Stimulated activated naive B cell treated with anti-CD40 and anti-IgM and Interleukin-4, amounts not matched to agents 10 μg/mL and 1 μg/mL and 100 μg/mL, for 72 hours (primary cell): ENCODE results near the gene PRR15.

Experiments
- ATAC-seq, 2 donors: fragments of 150-1000 bp; cut with Tn5 transposase; replicated peaks; 2 replicates each; pipeline ENCODE4 v1.10.0; 2021; ENCODE audit warnings: moderate library complexity in 1 of 2
- DNase-seq: peaks from one replicate; pipeline ENCODE4 v3.0.0; 2021
- H3K27ac Mint-ChIP-seq: one replicate; pipeline ENCODE4 v1.8.0; 2022; ENCODE audit warnings: mild to moderate bottlenecking, mixed read lengths
- H3K27me3 Mint-ChIP-seq, 2 donors: one replicate each; pipeline ENCODE4 v1.8.0; 2022; ENCODE audit warnings: mixed read lengths in 2 of 2
- H3K36me3 Mint-ChIP-seq, 2 donors: one replicate each; pipeline ENCODE4 v1.8.0; 2022; ENCODE audit warnings: mixed read lengths in 2 of 2, mild to moderate bottlenecking in 1 of 2
- H3K4me1 Mint-ChIP-seq, 2 donors: one replicate each; pipeline ENCODE4 v1.8.0; 2022; ENCODE audit warnings: mixed read lengths in 2 of 2, mild to moderate bottlenecking in 1 of 2
- H3K4me3 Mint-ChIP-seq, 2 donors: one replicate each; pipeline ENCODE4 v1.8.0; 2022; ENCODE audit warnings: mild to moderate bottlenecking in 2 of 2, mixed read lengths in 2 of 2, moderate library complexity in 1 of 2
- H3K9me3 Mint-ChIP-seq, 2 donors: one replicate each; pipeline ENCODE4 v1.8.0; 2022; ENCODE audit warnings: mixed read lengths in 2 of 2, mild to moderate bottlenecking in 1 of 2

PRR15 gene

GRCh38 chr7:29609162-29610037 lies 45.8 kb downstream of the PRR15 start:
- no peak for DNase-seq
- peaks cover 2 to 7% of the 10 kb centered on the region in 2 donors for H3K9me3 Mint-ChIP-seq
- H3K36me3 Mint-ChIP-seq: no peaks in the 10 kb centered on the region
- no peaks in the 10 kb centered on the region for H3K4me1 Mint-ChIP-seq
- no peak overlapping the region for H3K4me3 Mint-ChIP-seq
- no peak overlapping the region for H3K27ac Mint-ChIP-seq
- H3K27me3 Mint-ChIP-seq: peaks cover 3 to 10% of the 10 kb centered on the region in 2 donors
- ATAC-seq: no peak

GRCh38 chr7:29610086-29610485 lies 46.5 kb downstream of the PRR15 start:
- no peaks in the 10 kb centered on the region for H3K36me3 Mint-ChIP-seq
- peaks cover 3 to 8% of the 10 kb centered on the region in 2 donors for H3K9me3 Mint-ChIP-seq
- H3K4me3 Mint-ChIP-seq: no peak overlapping the region
- no peaks in the 10 kb centered on the region for H3K4me1 Mint-ChIP-seq
- ATAC-seq (no peak), DNase-seq (no peak)
- peaks cover 10 to 11% of the 10 kb centered on the region in 2 donors for H3K27me3 Mint-ChIP-seq
- H3K27ac Mint-ChIP-seq: no peak overlapping the region

GRCh38 chr7:29611941-29612544 lies 48.4 kb downstream of the PRR15 start:
- ATAC-seq (no peak), DNase-seq (no peak)
- H3K27ac Mint-ChIP-seq: no peak overlapping the region
- H3K36me3 Mint-ChIP-seq: no peaks in the 10 kb centered on the region
- H3K9me3 Mint-ChIP-seq: peaks cover 3 to 8% of the 10 kb centered on the region in 2 donors
- no peak overlapping the region for H3K4me3 Mint-ChIP-seq
- no peaks in the 10 kb centered on the region for H3K4me1 Mint-ChIP-seq
- peaks cover 4 to 19% of the 10 kb centered on the region in 2 donors for H3K27me3 Mint-ChIP-seq

GRCh38 chr7:29612596-29612995 lies 49.0 kb downstream of the PRR15 start:
- no peak overlapping the region for H3K27ac Mint-ChIP-seq
- no peaks in the 10 kb centered on the region for H3K36me3 Mint-ChIP-seq
- DNase-seq (no peak), ATAC-seq (no peak)
- peaks cover 4 to 19% of the 10 kb centered on the region in 2 donors for H3K27me3 Mint-ChIP-seq
- H3K4me3 Mint-ChIP-seq: no peak overlapping the region
- H3K4me1 Mint-ChIP-seq: no peaks in the 10 kb centered on the region
- peaks cover 5 to 8% of the 10 kb centered on the region in 2 donors for H3K9me3 Mint-ChIP-seq

GRCh38 chr7:29613100-29613499 lies 49.5 kb downstream of the PRR15 start:
- no peak for DNase-seq
- Mint-ChIP-seq H3K4me1 (no peaks in the 10 kb centered on the region), H3K27ac (no peak overlapping the region), H3K36me3 (no peaks in the 10 kb centered on the region), H3K9me3 (peaks cover 5 to 8% of the 10 kb centered on the region in 2 donors), H3K4me3 (no peak overlapping the region), H3K27me3 (peaks cover 4 to 19% of the 10 kb centered on the region in 2 donors)
- no peak for ATAC-seq

GRCh38 chr7:29614229-29614628 lies 50.6 kb downstream of the PRR15 start:
- ATAC-seq (no peak), DNase-seq (no peak)
- H3K36me3 Mint-ChIP-seq: no peaks in the 10 kb centered on the region
- peaks cover 4 to 25% of the 10 kb centered on the region in 2 donors for H3K27me3 Mint-ChIP-seq
- no peaks in the 10 kb centered on the region for H3K4me1 Mint-ChIP-seq
- no peak overlapping the region for H3K4me3 Mint-ChIP-seq
- peaks cover 5 to 8% of the 10 kb centered on the region in 2 donors for H3K9me3 Mint-ChIP-seq
- H3K27ac Mint-ChIP-seq: no peak overlapping the region
